Chondrocyte (in vitro differentiated cells): ENCODE measurements around the gene DTHD1. TPM values are rescaled to one million over a fixed set of nuclear protein-coding genes. Genes with fewer than 3 reads are reported as not detected.

Source experiments
- DNase-seq: peaks from one replicate; pipeline ENCODE4 v3.0.0; 2021; ENCODE audit warnings: mixed read lengths, low spot score
- H3K27ac Mint-ChIP-seq: one replicate; pipeline ENCODE4 v1.8.0; 2021; ENCODE audit warnings: mild to moderate bottlenecking, moderate library complexity, mixed read lengths; ENCODE audit not compliant: unreplicated experiment
- H3K27me3 Mint-ChIP-seq: 2 replicates; pipeline ENCODE4 v1.8.0; 2021; ENCODE audit warnings: low read depth, mixed read lengths
- H3K36me3 Mint-ChIP-seq: 2 replicates; pipeline ENCODE4 v1.8.0; 2021; ENCODE audit warnings: low read depth, mixed read lengths
- H3K4me1 Mint-ChIP-seq: 2 replicates; pipeline ENCODE4 v1.8.0; 2021; ENCODE audit warnings: low read depth, mild to moderate bottlenecking, mixed read lengths
- H3K4me3 Mint-ChIP-seq: one replicate; pipeline ENCODE4 v1.8.0; 2021; ENCODE audit warnings: mild to moderate bottlenecking, moderate library complexity, mixed read lengths; ENCODE audit not compliant: unreplicated experiment
- H3K9me3 Mint-ChIP-seq: 2 replicates; pipeline ENCODE4 v1.8.0; 2021; ENCODE audit warnings: low read depth, mixed read lengths
- CTCF ChIP-seq: fragments of 200-600 bp; sonication (generic); IDR thresholded peaks from 2 replicates; pipeline ENCODE4 v1.5.0; 2021; ENCODE audit warnings: antibody characterized with exemption, mild to moderate bottlenecking, moderate library complexity
- total RNA-seq: library from RNA; stranded (reverse); gene quantifications from 3 replicates; pipeline ENCODE4 v1.2.1, GENCODE V29; 2021

DTHD1 gene
- total RNA-seq, 1 donor from 2014 or later, result not detected

DNA sequence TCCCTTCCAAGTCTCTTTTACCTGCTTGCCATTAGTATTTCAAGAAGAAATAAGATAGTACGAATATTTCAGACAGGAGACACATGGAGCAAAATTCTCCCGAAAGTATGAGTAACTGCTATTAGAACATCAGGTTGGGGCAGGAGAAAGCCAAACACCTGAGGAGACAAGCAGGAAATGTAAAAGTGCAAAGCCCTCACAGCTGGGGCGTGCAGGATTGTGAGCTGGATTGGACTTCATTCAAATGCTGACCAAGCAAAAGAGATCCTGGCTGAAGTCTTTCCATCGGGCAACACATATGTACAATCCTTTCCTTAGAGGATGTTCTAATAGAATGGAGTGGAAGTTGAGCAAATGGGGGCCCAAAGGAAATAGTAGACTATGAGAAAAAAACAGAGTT, 76.8 kb downstream of the DTHD1 start:
- TF ChIP-seq CTCF, result no peak
- DNase-seq, result no peak
- H3K4me3 Mint-ChIP-seq, result no peak overlapping the region
- no peaks in the 10 kb centered on the region for H3K36me3 Mint-ChIP-seq
- H3K27me3 Mint-ChIP-seq, result peaks cover 7% of the 10 kb centered on the region
- no peak overlapping the region for H3K27ac Mint-ChIP-seq
- no peaks in the 10 kb centered on the region for H3K9me3 Mint-ChIP-seq
- H3K4me1 Mint-ChIP-seq, result peaks cover 18% of the 10 kb centered on the region

DNA sequence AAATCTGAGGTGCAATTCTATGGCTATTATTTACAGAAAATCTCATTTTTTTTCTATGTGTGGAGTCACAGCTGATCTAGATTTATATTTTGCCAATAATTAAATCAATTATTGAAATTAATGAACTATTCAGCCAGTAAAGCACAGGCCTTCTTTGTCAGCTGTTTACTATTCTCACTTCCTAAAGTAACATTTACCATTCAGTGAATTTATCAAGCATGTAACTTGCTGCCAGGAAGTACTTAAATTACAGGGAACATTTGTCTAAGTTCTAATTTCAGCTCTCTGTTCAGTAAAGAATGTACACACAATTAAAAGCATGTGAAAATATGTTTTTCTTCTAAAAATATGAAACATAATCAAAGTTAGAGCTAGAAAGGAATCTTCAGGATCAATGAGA, 79.3 kb downstream of the DTHD1 start:
- DNase-seq, result no peak
- no peak overlapping the region for H3K27ac Mint-ChIP-seq
- peaks cover 24% of the 10 kb centered on the region for H3K4me1 Mint-ChIP-seq
- H3K4me3 Mint-ChIP-seq, result no peak overlapping the region
- no peaks in the 10 kb centered on the region for H3K36me3 Mint-ChIP-seq
- H3K9me3 Mint-ChIP-seq, result no peaks in the 10 kb centered on the region
- no peak for TF ChIP-seq CTCF
- H3K27me3 Mint-ChIP-seq, result peaks cover 4% of the 10 kb centered on the region

GRCh38 chr4:36363024-36363423, 81.6 kb downstream of the DTHD1 start:
- TF ChIP-seq CTCF, result no peak
- Mint-ChIP-seq H3K27ac (peak overlapping the region; percentile 4), H3K36me3 (no peaks in the 10 kb centered on the region), H3K4me1 (peaks cover 24% of the 10 kb centered on the region), H3K4me3 (no peak overlapping the region), H3K27me3 (no peaks in the 10 kb centered on the region), H3K9me3 (no peaks in the 10 kb centered on the region)
- no peak for DNase-seq

- Mint-ChIP-seq H3K4me1 (no peaks in the 10 kb centered on the region), H3K4me3 (no peak overlapping the region), H3K9me3 (peaks cover 38% of the 10 kb centered on the region), H3K27me3 (peaks cover 2% of the 10 kb centered on the region), H3K36me3 (no peaks in the 10 kb centered on the region), H3K27ac (no peak overlapping the region)
- no peak for TF ChIP-seq CTCF
- DNase-seq, result peak; percentile 85
Measured at GRCh38 chr4:36374836-36375511, 93.6 kb downstream of the DTHD1 start.

- H3K4me1 Mint-ChIP-seq, result no peaks in the 10 kb centered on the region
Measured at GRCh38 chr4:36385951-36386571, 104.6 kb downstream of the DTHD1 start.

More at GRCh38 chr4:36385951-36386571, 104.6 kb downstream of the DTHD1 start:
- Mint-ChIP-seq H3K27ac (no peak overlapping the region), H3K9me3 (peaks cover under 1% of the 10 kb centered on the region), H3K4me3 (no peak overlapping the region), H3K36me3 (no peaks in the 10 kb centered on the region), H3K27me3 (peaks cover 35% of the 10 kb centered on the region)
- no peak for TF ChIP-seq CTCF
- no peak for DNase-seq
